ENCODE results near the gene SH3BGRL3.
"Not testable (repeated sequence)": the region's sequence is repeated elsewhere in the genome, so short reads cannot be mapped to it uniquely, and the experiment has no call there.

Gene SH3BGRL3

GRCh38 chr1:26317146-26317545 lies 37.3 kb downstream of the SH3BGRL3 start:
- DNase-seq (ENCODE audit: low spot score): no peak

- DNase-seq (ENCODE audit: low spot score): no peak
Observed at GRCh38 chr1:26317612-26318337, 37.9 kb downstream of the SH3BGRL3 start, which contains the start of gene CD52. Gene CD52 (plus strand): TSS chr1:26317958. CDS start chr1:26318018, 60 bp downstream.

- no peak for DNase-seq (ENCODE audit: low spot score)
Observed at GRCh38 chr1:26318338-26319064, 38.6 kb downstream of the SH3BGRL3 start.

- DNase-seq (ENCODE audit: low spot score): no peak
Observed at GRCh38 chr1:26320896-26321295, 41.0 kb downstream of the SH3BGRL3 start.

GRCh38 chr1:26321315-26322041 lies 41.6 kb downstream of the SH3BGRL3 start:
- peak; percentile 87 for DNase-seq (ENCODE audit: low spot score)

- no peak for DNase-seq (ENCODE audit: low spot score)
Observed at GRCh38 chr1:26322042-26322331, 42.1 kb downstream of the SH3BGRL3 start.

GRCh38 chr1:26323382-26323781 lies 43.5 kb downstream of the SH3BGRL3 start:
- DNase-seq (ENCODE audit: low spot score): no peak

- no peak for DNase-seq (ENCODE audit: low spot score)
Observed at GRCh38 chr1:26324550-26324949, 44.7 kb downstream of the SH3BGRL3 start.

- DNase-seq (ENCODE audit: low spot score): no peak
Observed at GRCh38 chr1:26327956-26328362, 48.1 kb downstream of the SH3BGRL3 start.

GRCh38 chr1:26328597-26328996 lies 48.7 kb downstream of the SH3BGRL3 start:
- no peak for DNase-seq (ENCODE audit: low spot score)

- not testable (repeated sequence) for DNase-seq (ENCODE audit: low spot score)
Observed at GRCh38 chr1:26329380-26329779, 49.5 kb downstream of the SH3BGRL3 start.

GRCh38 chr1:26330276-26330675 lies 50.4 kb downstream of the SH3BGRL3 start:
- no peak for DNase-seq (ENCODE audit: low spot score)
